HepG2 (cell line): ENCODE results near the gene CCDC57. TPM values are rescaled to one million over a fixed set of nuclear protein-coding genes. Genes with fewer than 3 reads are reported as not detected.

Experiments
- AGO2 ChIP-seq: fragments of 200-400 bp; formaldehyde crosslinking; optimal IDR thresholded peaks from 2 replicates; pipeline ENCODE3; 2017; ENCODE audit warnings: mild to moderate bottlenecking, low read depth, low read length, moderate library complexity
- AHR ChIP-seq: IDR thresholded peaks from 2 replicates; pipeline ENCODE4 v1.6.1; 2018; ENCODE audit warnings: missing genetic modification reagents, missing compliant biosample characterization
- ATM ChIP-seq: fragments of 450-650 bp; IDR thresholded peaks from 2 replicates; pipeline ENCODE4 v1.7.1; 2017; ENCODE audit warnings: mild to moderate bottlenecking, borderline replicate concordance
- CHD4 ChIP-seq: fragments of 200-600 bp; sonication (generic); IDR thresholded peaks from 2 replicates; pipeline ENCODE4 v1.7.0; 2017; ENCODE audit warnings: mild to moderate bottlenecking, low read length, borderline replicate concordance
- EP300 ChIP-seq, 3 experiments: sonication (generic) in 1 of 3; formaldehyde crosslinking in 1 of 3; IDR thresholded peaks; 2 replicates each; pipeline versions ENCODE4 v1.5.1 to v1.6.1; 2011 to 2020; ENCODE audit warnings: low read depth in 2 of 3, low read length in 2 of 3, borderline replicate concordance in 1 of 3, improper control_type of control experiment in 1 of 3, mild to moderate bottlenecking in 1 of 3, missing genetic modification reagents in 1 of 3, moderate library complexity in 1 of 3
- GZF1 ChIP-seq: sonication (generic); formaldehyde crosslinking; IDR thresholded peaks from 2 replicates; pipeline ENCODE4 v1.5.1; 2020; ENCODE audit warnings: mild to moderate bottlenecking, missing genetic modification reagents
- ISX ChIP-seq: sonication (generic); formaldehyde crosslinking; conservative IDR thresholded peaks from 2 replicates; pipeline ENCODE4 v1.5.0; 2020; ENCODE audit warnings: missing genetic modification reagents
- KDM2A ChIP-seq: sonication (generic); formaldehyde crosslinking; IDR thresholded peaks from 2 replicates; pipeline ENCODE4 v1.4.0; 2020; ENCODE audit warnings: low read depth, missing genetic modification reagents, borderline replicate concordance
- MBD4 ChIP-seq: IDR thresholded peaks from 2 replicates; pipeline ENCODE4 v1.6.1; 2012; ENCODE audit warnings: low read length, inconsistent platforms, borderline replicate concordance
- RFXAP ChIP-seq: sonication (generic); formaldehyde crosslinking; IDR thresholded peaks from 2 replicates; pipeline ENCODE4 v1.4.0; 2020; ENCODE audit warnings: missing genetic modification reagents, borderline replicate concordance
- RNF2 ChIP-seq: fragments of 450-650 bp; conservative IDR thresholded peaks from 2 replicates; pipeline ENCODE4 v1.6.1; 2016; ENCODE audit warnings: low read depth
- SOX13 ChIP-seq, 3 experiments: fragments of 450-650 bp in 1 of 3; sonication (generic) in 1 of 3; formaldehyde crosslinking in 1 of 3; IDR thresholded peaks in 2 of 3; conservative IDR thresholded peaks in 1 of 3; 2 replicates each; pipeline versions ENCODE4 v1.5.0 to v1.6.1; 2016 to 2020; ENCODE audit warnings: antibody characterized with exemption in 1 of 3, mild to moderate bottlenecking in 1 of 3, missing compliant biosample characterization in 1 of 3, missing genetic modification reagents in 1 of 3, moderate library complexity in 1 of 3
- ZNF331 ChIP-seq: sonication (generic); formaldehyde crosslinking; IDR thresholded peaks from 2 replicates; pipeline ENCODE4 v1.4.0; 2020; ENCODE audit warnings: missing genetic modification reagents
- ZNF577 ChIP-seq: sonication (generic); formaldehyde crosslinking; IDR thresholded peaks from 2 replicates; pipeline ENCODE4 v1.4.0; 2020; ENCODE audit warnings: mild to moderate bottlenecking, low read depth, missing genetic modification reagents, borderline replicate concordance
- ZNF607 ChIP-seq: sonication (generic); formaldehyde crosslinking; IDR thresholded peaks from 2 replicates; pipeline ENCODE4 v1.5.1; 2020; ENCODE audit warnings: missing genetic modification reagents, mild to moderate bottlenecking, borderline replicate concordance
- ZNF614 ChIP-seq: IDR thresholded peaks from 2 replicates; pipeline ENCODE4 v1.6.1; 2018; ENCODE audit warnings: missing biosample characterization, missing genetic modification reagents, inconsistent platforms, borderline replicate concordance
- ZNF670 ChIP-seq: sonication (generic); formaldehyde crosslinking; IDR thresholded peaks from 2 replicates; pipeline ENCODE4 v1.8.0; 2022; ENCODE audit warnings: mild to moderate bottlenecking, missing genetic modification reagents, borderline replicate concordance
- ZNF709 ChIP-seq: sonication (generic); formaldehyde crosslinking; IDR thresholded peaks from 2 replicates; pipeline ENCODE4 v1.5.0; 2020; ENCODE audit warnings: mild to moderate bottlenecking, missing genetic modification reagents
- ZNF724P ChIP-seq: sonication (generic); formaldehyde crosslinking; IDR thresholded peaks from 2 replicates; pipeline ENCODE4 v1.8.0; 2022; ENCODE audit warnings: missing genetic modification reagents, borderline replicate concordance
- ZNF878 ChIP-seq: sonication (generic); formaldehyde crosslinking; IDR thresholded peaks from 2 replicates; pipeline ENCODE4 v1.8.1; 2023; ENCODE audit warnings: mild to moderate bottlenecking, missing genetic modification reagents, moderate library complexity
- polyA plus RNA-seq, 8 experiments: library from polyadenylated mRNA; depleted of rRNA in 3 of 8; stranded (reverse) in 7 of 8; unstranded in 1 of 8; fragments of >200 nt; fragmentation: Illumina TruSeq in 4 of 8; extraction: Trizol in 4 of 8; gene quantifications; 2 replicates each; pipeline versions ENCODE4 v1.2.1 to v1.2.3, GENCODE V29; 2011 to 2016; ENCODE audit warnings: low read depth in 4 of 8, missing spikeins in 1 of 8, mixed read lengths in 1 of 8; ENCODE audit not compliant: insufficient read depth in 1 of 8
- total RNA-seq, 5 experiments: library from RNA; depleted of rRNA; stranded (reverse); fragments of >200 nt; fragmentation: Illumina TruSeq; extraction: Trizol; gene quantifications; 2 replicates each; pipeline ENCODE4 v1.2.3, GENCODE V29; 2016; ENCODE audit warnings: low read depth in 1 of 5
- TF ChIP-seq, protein P1 (sequence below): sonication (generic); formaldehyde crosslinking; IDR thresholded peaks from 2 replicates; pipeline ENCODE4 v1.5.1; 2020; ENCODE audit warnings: missing genetic modification reagents, mild to moderate bottlenecking, borderline replicate concordance
- TF ChIP-seq, protein P2 (sequence below): IDR thresholded peaks from 2 replicates; pipeline ENCODE4 v1.6.1; 2016; ENCODE audit warnings: low read depth, missing genetic modification reagents, missing compliant biosample characterization

CCDC57 gene
- total and polyA plus RNA-seq, 2 of the 13 experiments (the other 11 are each of a cell fraction or from before 2014, with no cell fraction given), result 59.3 to 59.9 TPM

DNA sequence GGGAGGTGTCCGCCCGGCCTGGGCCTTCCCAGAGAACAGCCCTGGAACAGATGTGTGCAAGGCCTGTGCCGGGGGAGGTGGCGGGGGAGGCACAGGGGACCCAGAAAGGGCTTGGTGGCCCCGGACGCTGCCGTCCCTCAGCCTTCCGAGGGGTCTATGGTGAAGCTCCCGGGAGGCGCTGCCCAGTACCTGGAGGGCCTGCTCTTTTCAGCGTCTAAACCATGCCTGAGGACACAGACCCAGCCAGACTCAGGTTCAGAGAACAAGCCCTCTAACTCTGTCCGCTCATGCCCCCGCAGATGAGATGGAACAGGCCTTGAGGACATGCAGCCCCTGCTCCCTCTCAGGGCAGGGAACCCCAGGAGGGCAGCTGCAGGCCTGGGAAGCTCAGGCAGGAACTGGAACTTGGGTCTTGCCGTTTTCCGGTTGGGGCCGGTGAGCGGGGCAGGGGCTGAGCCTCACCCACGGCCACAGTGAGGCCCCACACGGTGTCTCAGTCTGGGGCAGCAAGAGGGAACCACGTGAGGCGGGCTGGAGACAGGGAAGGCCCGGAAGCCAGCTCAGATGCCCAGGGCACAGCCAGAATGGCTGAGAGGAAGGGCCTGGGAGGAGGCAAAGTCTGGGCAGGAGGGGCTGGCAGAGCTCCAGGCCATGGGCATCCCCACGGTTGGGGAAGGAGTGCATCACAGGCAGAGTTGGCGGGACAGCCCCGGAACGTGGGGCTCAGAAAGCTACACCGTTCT lies 28.7 kb upstream of the CCDC57 start (continued):
- TF ChIP-seq KDM2A (CRISPR knock-in tag) (peak; percentile 99), GZF1 (no peak), ISX (CRISPR knock-in tag) (0 out of 2 replicates have a peak, but pooled peaks have one; percentile 67), MBD4 (no peak), AGO2 (peak; percentile 95), ZNF577 (no peak), CHD4 (no peak), RNF2 (0 out of 2 replicates have a peak, but pooled peaks have one; percentile 39), EP300 (IDR thresholded peaks at IDR 0.05; ENCODE audit: low read depth in 2 of 2, low read length in 2 of 2) (0 out of 4 replicates have a peak, but pooled peaks of 1 of the 2 experiments have one; percentile 8), EP300 (CRISPR knock-in tag; IDR thresholded peaks at IDR 0.05; ENCODE audit: borderline replicate concordance) (peak; percentile 58; the same call in 1 of the 2 replicates), ZNF331 (CRISPR knock-in tag) (no peak; the same call in 1 of the 2 replicates), ZNF607 (no peak), ZNF670 (no peak; the same call in 1 of the 2 replicates), ZNF878 (CRISPR knock-in tag) (peak; percentile 88; the same call in 1 of the 2 replicates), AHR (CRISPR knock-in tag) (peak; percentile 83; the same call in 1 of the 2 replicates), ZNF614 (CRISPR knock-in tag) (peak; percentile 88; the same call in 1 of the 2 replicates), ZNF724P (CRISPR knock-in tag) (peak; percentile 81; the same call in 1 of the 2 replicates), ATM (no peak), SOX13 (IDR thresholded peaks at IDR 0.05) (peak; percentile 37; the same call in 1 of the 2 replicates), SOX13 (CRISPR knock-in tag; conservative IDR thresholded peaks at IDR 0.05 in 1 of 2, IDR thresholded peaks at IDR 0.05 in 1 of 2) (no peak; a peak in 1 of 4 replicates), ZNF709 (CRISPR knock-in tag) (peak; percentile 49; the same call in 1 of the 2 replicates), RFXAP (CRISPR knock-in tag) (peak; percentile 65)
- TF ChIP-seq, protein P1, sequence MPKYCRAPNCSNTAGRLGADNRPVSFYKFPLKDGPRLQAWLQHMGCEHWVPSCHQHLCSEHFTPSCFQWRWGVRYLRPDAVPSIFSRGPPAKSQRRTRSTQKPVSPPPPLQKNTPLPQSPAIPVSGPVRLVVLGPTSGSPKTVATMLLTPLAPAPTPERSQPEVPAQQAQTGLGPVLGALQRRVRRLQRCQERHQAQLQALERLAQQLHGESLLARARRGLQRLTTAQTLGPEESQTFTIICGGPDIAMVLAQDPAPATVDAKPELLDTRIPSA, result no peak
- TF ChIP-seq, protein P2, sequence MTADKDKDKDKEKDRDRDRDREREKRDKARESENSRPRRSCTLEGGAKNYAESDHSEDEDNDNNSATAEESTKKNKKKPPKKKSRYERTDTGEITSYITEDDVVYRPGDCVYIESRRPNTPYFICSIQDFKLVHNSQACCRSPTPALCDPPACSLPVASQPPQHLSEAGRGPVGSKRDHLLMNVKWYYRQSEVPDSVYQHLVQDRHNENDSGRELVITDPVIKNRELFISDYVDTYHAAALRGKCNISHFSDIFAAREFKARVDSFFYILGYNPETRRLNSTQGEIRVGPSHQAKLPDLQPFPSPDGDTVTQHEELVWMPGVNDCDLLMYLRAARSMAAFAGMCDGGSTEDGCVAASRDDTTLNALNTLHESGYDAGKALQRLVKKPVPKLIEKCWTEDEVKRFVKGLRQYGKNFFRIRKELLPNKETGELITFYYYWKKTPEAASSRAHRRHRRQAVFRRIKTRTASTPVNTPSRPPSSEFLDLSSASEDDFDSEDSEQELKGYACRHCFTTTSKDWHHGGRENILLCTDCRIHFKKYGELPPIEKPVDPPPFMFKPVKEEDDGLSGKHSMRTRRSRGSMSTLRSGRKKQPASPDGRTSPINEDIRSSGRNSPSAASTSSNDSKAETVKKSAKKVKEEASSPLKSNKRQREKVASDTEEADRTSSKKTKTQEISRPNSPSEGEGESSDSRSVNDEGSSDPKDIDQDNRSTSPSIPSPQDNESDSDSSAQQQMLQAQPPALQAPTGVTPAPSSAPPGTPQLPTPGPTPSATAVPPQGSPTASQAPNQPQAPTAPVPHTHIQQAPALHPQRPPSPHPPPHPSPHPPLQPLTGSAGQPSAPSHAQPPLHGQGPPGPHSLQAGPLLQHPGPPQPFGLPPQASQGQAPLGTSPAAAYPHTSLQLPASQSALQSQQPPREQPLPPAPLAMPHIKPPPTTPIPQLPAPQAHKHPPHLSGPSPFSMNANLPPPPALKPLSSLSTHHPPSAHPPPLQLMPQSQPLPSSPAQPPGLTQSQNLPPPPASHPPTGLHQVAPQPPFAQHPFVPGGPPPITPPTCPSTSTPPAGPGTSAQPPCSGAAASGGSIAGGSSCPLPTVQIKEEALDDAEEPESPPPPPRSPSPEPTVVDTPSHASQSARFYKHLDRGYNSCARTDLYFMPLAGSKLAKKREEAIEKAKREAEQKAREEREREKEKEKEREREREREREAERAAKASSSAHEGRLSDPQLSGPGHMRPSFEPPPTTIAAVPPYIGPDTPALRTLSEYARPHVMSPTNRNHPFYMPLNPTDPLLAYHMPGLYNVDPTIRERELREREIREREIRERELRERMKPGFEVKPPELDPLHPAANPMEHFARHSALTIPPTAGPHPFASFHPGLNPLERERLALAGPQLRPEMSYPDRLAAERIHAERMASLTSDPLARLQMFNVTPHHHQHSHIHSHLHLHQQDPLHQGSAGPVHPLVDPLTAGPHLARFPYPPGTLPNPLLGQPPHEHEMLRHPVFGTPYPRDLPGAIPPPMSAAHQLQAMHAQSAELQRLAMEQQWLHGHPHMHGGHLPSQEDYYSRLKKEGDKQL, result peak; percentile 57; the same call in 1 of the 2 replicates
